ENCODE measurements around the gene SIRPB2. TPM values are rescaled to one million over a fixed set of nuclear protein-coding genes. Genes with fewer than 3 reads are reported as not detected.

The SIRPB2 gene
- total and polyA plus RNA-seq, 2 donors (not counting 3 experiments of a cell fraction or from before 2014, with no cell fraction given), result 9.5 to 19.7 TPM

DNA sequence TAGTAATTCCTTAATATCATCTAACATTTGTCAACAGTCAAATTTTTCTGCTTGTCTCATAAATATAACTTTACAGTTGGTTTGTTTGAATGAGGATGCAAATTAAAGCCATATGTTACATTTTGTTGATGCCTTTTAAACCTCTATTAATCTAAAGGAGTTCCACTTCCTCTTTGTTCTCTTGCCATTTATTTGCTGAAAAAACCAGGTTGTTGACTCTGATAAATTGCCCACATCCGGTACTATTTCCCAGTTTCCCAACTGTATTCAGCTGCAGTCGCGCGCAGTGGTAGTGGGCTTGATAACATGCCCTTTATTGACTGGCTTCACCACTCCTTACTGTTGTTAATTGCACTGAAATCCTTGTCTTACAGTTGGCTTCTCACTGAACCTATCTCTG lies 32.8 kb upstream of the SIRPB2 start:
- Histone ChIP-seq H3K9me3 (replicated peaks; ENCODE audit: control insufficient read depth, insufficient read depth, low read length) (no peaks in the 10 kb centered on the region), H2AFZ (ENCODE audit: low read depth, low read length) (no peak overlapping the region), H3K4me1 (ENCODE audit: control insufficient read depth, extremely low read depth, insufficient read depth, low read length) (no peaks in the 10 kb centered on the region), H3K4me3 (replicated peaks in 1 of 3; ENCODE audit: insufficient read depth in 1 of 3, low read depth in 1 of 3, low read length in 3 of 3) (no peak overlapping the region), H3K27ac (ENCODE audit: insufficient read depth, low read depth, low read length) (no peak overlapping the region), H4K20me1 (replicated peaks; ENCODE audit: control insufficient read depth, extremely low read depth, insufficient read depth, low read length) (no peaks in the 10 kb centered on the region), H3K9me1 (replicated peaks; ENCODE audit: control insufficient read depth, extremely low read depth, insufficient read depth, low read length) (no peaks in the 10 kb centered on the region), H3K79me2 (ENCODE audit: control insufficient read depth, insufficient read depth, low read length) (no peaks in the 10 kb centered on the region), H3K27me3 (ENCODE audit: control insufficient read depth in 2 of 2, insufficient read depth in 2 of 2, low read length in 2 of 2) (peaks cover 4 to 11% of the 10 kb centered on the region in 2 experiments), H3K4me2 (ENCODE audit: insufficient read depth, low read length) (no peak overlapping the region), H3K9ac (replicated peaks; ENCODE audit: extremely low read depth, insufficient read depth, low read length) (no peak overlapping the region), H3K36me3 (ENCODE audit: control insufficient read depth in 2 of 2, extremely low read depth in 1 of 2, insufficient read depth in 2 of 2, low read length in 2 of 2) (no peaks in the 10 kb centered on the region)
- dilution Hi-C loops (cut with MboI; ENCODE audit: extremely low pct_ligation_motif_present, low sequenced_read_pairs), result no loop called here
- DNase-seq (ENCODE audit: low read depth, low spot score) (peak; percentile 40), FAIRE-seq (no peak)
- no TSS peak for BruUV-seq (replicated peaks)
- POLR2A ChIA-PET, result no interaction called here
- TF ChIP-seq, protein P1, sequence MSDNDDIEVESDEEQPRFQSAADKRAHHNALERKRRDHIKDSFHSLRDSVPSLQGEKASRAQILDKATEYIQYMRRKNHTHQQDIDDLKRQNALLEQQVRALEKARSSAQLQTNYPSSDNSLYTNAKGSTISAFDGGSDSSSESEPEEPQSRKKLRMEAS (IDR thresholded peaks at IDR 0.05; ENCODE audit: insufficient read depth, insufficient read length), result no peak
- TF ChIP-seq, protein P2, sequence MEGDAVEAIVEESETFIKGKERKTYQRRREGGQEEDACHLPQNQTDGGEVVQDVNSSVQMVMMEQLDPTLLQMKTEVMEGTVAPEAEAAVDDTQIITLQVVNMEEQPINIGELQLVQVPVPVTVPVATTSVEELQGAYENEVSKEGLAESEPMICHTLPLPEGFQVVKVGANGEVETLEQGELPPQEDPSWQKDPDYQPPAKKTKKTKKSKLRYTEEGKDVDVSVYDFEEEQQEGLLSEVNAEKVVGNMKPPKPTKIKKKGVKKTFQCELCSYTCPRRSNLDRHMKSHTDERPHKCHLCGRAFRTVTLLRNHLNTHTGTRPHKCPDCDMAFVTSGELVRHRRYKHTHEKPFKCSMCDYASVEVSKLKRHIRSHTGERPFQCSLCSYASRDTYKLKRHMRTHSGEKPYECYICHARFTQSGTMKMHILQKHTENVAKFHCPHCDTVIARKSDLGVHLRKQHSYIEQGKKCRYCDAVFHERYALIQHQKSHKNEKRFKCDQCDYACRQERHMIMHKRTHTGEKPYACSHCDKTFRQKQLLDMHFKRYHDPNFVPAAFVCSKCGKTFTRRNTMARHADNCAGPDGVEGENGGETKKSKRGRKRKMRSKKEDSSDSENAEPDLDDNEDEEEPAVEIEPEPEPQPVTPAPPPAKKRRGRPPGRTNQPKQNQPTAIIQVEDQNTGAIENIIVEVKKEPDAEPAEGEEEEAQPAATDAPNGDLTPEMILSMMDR (IDR thresholded peaks at IDR 0.05; ENCODE audit: extremely low read depth in 1 of 2, insufficient read depth in 1 of 2, low read depth in 1 of 2, low read length in 2 of 2), result no peak
- TF ChIP-seq JUN (IDR thresholded peaks at IDR 0.05; ENCODE audit: borderline replicate concordance, insufficient read depth, insufficient read length, low read depth) (no peak), POLR2A (IDR thresholded peaks at IDR 0.05; ENCODE audit: low read depth, low read length) (no peak), GATA2 (IDR thresholded peaks at IDR 0.05; ENCODE audit: insufficient read depth, insufficient read length, low read depth, low read length) (no peak)
- intact Hi-C loops (cut with micrococcal nuclease), result no loop called here
- CTCF ChIA-PET, result no interaction called here

DNA sequence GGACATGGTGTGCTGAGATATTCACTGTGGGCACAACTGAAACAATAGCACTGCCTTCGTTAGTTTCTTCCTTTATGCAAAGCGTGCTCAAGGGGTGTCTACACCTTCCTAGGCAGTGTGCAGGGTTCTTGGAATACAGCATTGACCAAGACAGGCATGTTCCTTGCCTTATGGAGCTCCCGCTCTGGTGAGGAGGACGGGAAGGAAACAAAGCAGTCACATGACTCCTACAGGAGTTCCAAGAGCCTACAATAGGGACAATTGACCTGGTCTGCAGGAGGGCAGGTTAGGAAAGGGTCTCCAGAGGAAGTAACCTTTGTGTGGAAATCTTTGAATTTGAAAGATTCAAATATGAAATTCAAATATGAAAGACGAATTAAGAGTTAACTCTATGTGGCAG lies 25.8 kb upstream of the SIRPB2 start:
- intact Hi-C loops (cut with micrococcal nuclease) (no loop called here), dilution Hi-C loops (cut with MboI; ENCODE audit: extremely low pct_ligation_motif_present, low sequenced_read_pairs) (no loop called here)
- Histone ChIP-seq H3K9me1 (replicated peaks; ENCODE audit: control insufficient read depth, extremely low read depth, insufficient read depth, low read length) (no peaks in the 10 kb centered on the region), H3K9me3 (replicated peaks; ENCODE audit: control insufficient read depth, insufficient read depth, low read length) (no peaks in the 10 kb centered on the region), H3K79me2 (ENCODE audit: control insufficient read depth, insufficient read depth, low read length) (no peaks in the 10 kb centered on the region), H3K27ac (ENCODE audit: insufficient read depth, low read depth, low read length) (no peak overlapping the region), H3K27me3 (ENCODE audit: control insufficient read depth in 2 of 2, insufficient read depth in 2 of 2, low read length in 2 of 2) (peaks cover 16 to 38% of the 10 kb centered on the region in 2 experiments), H3K9ac (replicated peaks; ENCODE audit: extremely low read depth, insufficient read depth, low read length) (no peak overlapping the region), H4K20me1 (replicated peaks; ENCODE audit: control insufficient read depth, extremely low read depth, insufficient read depth, low read length) (no peaks in the 10 kb centered on the region), H3K4me3 (replicated peaks in 1 of 3; ENCODE audit: insufficient read depth in 1 of 3, low read depth in 1 of 3, low read length in 3 of 3) (no peak overlapping the region), H2AFZ (ENCODE audit: low read depth, low read length) (no peak overlapping the region), H3K4me2 (ENCODE audit: insufficient read depth, low read length) (no peak overlapping the region), H3K4me1 (ENCODE audit: control insufficient read depth, extremely low read depth, insufficient read depth, low read length) (no peaks in the 10 kb centered on the region), H3K36me3 (ENCODE audit: control insufficient read depth in 2 of 2, extremely low read depth in 1 of 2, insufficient read depth in 2 of 2, low read length in 2 of 2) (no peaks in the 10 kb centered on the region)
- POLR2A ChIA-PET, result no interaction called here
- DNase-seq (ENCODE audit: low read depth, low spot score) (no peak), FAIRE-seq (no peak)
- CTCF ChIA-PET, result no interaction called here
- no TSS peak for BruUV-seq (replicated peaks)
- TF ChIP-seq POLR2A (IDR thresholded peaks at IDR 0.05; ENCODE audit: low read depth, low read length) (no peak), JUN (IDR thresholded peaks at IDR 0.05; ENCODE audit: borderline replicate concordance, insufficient read depth, insufficient read length, low read depth) (no peak), FOS (IDR thresholded peaks at IDR 0.05; ENCODE audit: borderline replicate concordance, insufficient read depth, low read length) (no peak), POLR2AphosphoS5 (IDR thresholded peaks at IDR 0.05; ENCODE audit: insufficient read depth, low read depth, low read length) (no peak), EZH2 (IDR thresholded peaks at IDR 0.05; ENCODE audit: borderline replicate concordance, low read depth, low read length, severe bottlenecking) (no peak), GATA2 (IDR thresholded peaks at IDR 0.05; ENCODE audit: insufficient read depth, insufficient read length, low read depth, low read length) (no peak), MYC (IDR thresholded peaks at IDR 0.05; ENCODE audit: low read depth, low read length) (no peak)
- TF ChIP-seq, protein P2 (IDR thresholded peaks at IDR 0.05; ENCODE audit: extremely low read depth in 1 of 2, insufficient read depth in 1 of 2, low read depth in 1 of 2, low read length in 2 of 2), result no peak
- TF ChIP-seq, protein P1 (IDR thresholded peaks at IDR 0.05; ENCODE audit: insufficient read depth, insufficient read length), result no peak

Measured in endothelial cell of umbilical vein (primary cell).